SK-N-SH (cell line): ENCODE data around the gene TRPT1. TPM values are rescaled to one million over a fixed set of nuclear protein-coding genes. Genes with fewer than 3 reads are reported as not detected.

Source experiments
- CTCF ChIA-PET: fragments of 300-600, 350-600 bp; formaldehyde crosslinking; extraction: SDS; loops from one replicate; lab custom pipeline; 2021; lab: Yijun Ruan, JAX
- POLR2A ChIA-PET: fragments of 350-600 bp; sonication (Branson Sonifier 250); formaldehyde crosslinking; extraction: SDS; loops from one replicate; lab custom pipeline; 2020; ENCODE audit warnings: antibody characterized with exemption, inconsistent platforms; lab: Yijun Ruan, JAX
- DNase-seq: peaks from one replicate; pipeline ENCODE4 v3.0.0; 2012
- H2AFZ ChIP-seq: fragments of 200-600 bp; sonication (generic); 2 replicates; pipeline ENCODE4 v1.8.1; 2016; ENCODE audit warnings: antibody characterized with exemption, mild to moderate bottlenecking, low read depth
- H3F3A ChIP-seq: fragments of 200-600 bp; sonication (generic); replicated peaks from 2 replicates; pipeline ENCODE3; 2016; ENCODE audit warnings: antibody characterized with exemption, mild to moderate bottlenecking; ENCODE audit not compliant: insufficient read depth
- H3K27ac ChIP-seq, 2 experiments: fragments of 200-500 bp in 1 of 2; fragments of 200-600 bp in 1 of 2; sonication (Bioruptor generic) in 1 of 2; sonication (generic), shearing (Covaris generic) in 1 of 2; 2 replicates each; pipeline versions ENCODE4 v1.5.1 to v1.6.1; 2014 to 2016; ENCODE audit warnings: low read depth in 2 of 2, inconsistent platforms in 1 of 2, low read length in 1 of 2, mild to moderate bottlenecking in 1 of 2, mixed read lengths in 1 of 2
- H3K27me3 ChIP-seq: fragments of 200-600 bp; sonication (generic), shearing (Covaris generic); 2 replicates; pipeline ENCODE4 v1.6.1; 2016; ENCODE audit warnings: mixed run types; ENCODE audit not compliant: insufficient read depth
- H3K36me3 ChIP-seq, 2 experiments: fragments of 200-500 bp in 1 of 2; fragments of 200-600 bp in 1 of 2; sonication (Bioruptor generic) in 1 of 2; sonication (generic) in 1 of 2; replicated peaks in 1 of 2; 2 replicates each; pipeline versions ENCODE3 to v1.5.1; 2014 to 2016; ENCODE audit warnings: low read length in 1 of 2, mild to moderate bottlenecking in 1 of 2; ENCODE audit not compliant: insufficient read depth in 2 of 2, control insufficient read depth in 1 of 2
- H3K4me1 ChIP-seq, 2 experiments: fragments of 200-500 bp in 1 of 2; fragments of 200-600 bp in 1 of 2; sonication (Bioruptor generic) in 1 of 2; sonication (generic), shearing (Covaris generic) in 1 of 2; 2 replicates each; pipeline versions ENCODE4 v1.5.1 to v1.6.1; 2014 to 2016; ENCODE audit warnings: low read depth in 1 of 2, low read length in 1 of 2, mixed run types in 1 of 2; ENCODE audit not compliant: insufficient read depth in 2 of 2, control insufficient read depth in 1 of 2
- H3K4me2 ChIP-seq: fragments of 200-600 bp; sonication (generic), shearing (Covaris generic); 2 replicates; pipeline ENCODE4 v1.6.1; 2017; ENCODE audit warnings: mixed run types
- H3K4me3 ChIP-seq, 2 experiments: fragments of 200-500 bp in 1 of 2; fragments of 200-600 bp in 1 of 2; sonication (Bioruptor generic) in 1 of 2; sonication (generic), shearing (Covaris generic) in 1 of 2; 2 replicates each; pipeline versions ENCODE4 v1.5.1 to v1.8.1; 2014 to 2016; ENCODE audit warnings: low read depth in 2 of 2, inconsistent platforms in 1 of 2, low read length in 1 of 2, mild to moderate bottlenecking in 1 of 2, mixed read lengths in 1 of 2, moderate library complexity in 1 of 2
- H3K79me2 ChIP-seq: fragments of 200-600 bp; sonication (generic); 2 replicates; pipeline ENCODE4 v1.8.1; 2017; ENCODE audit warnings: mild to moderate bottlenecking; ENCODE audit not compliant: insufficient read depth
- H3K9ac ChIP-seq: fragments of 200-600 bp; sonication (generic); 2 replicates; pipeline ENCODE4 v1.6.1; 2017; ENCODE audit warnings: mixed run types
- H3K9me2 ChIP-seq: fragments of 200-600 bp; sonication (generic); 2 replicates; pipeline ENCODE4 v1.6.1; 2017; ENCODE audit warnings: mixed run types
- H3K9me3 ChIP-seq: fragments of 200-600 bp; sonication (generic); 2 replicates; pipeline ENCODE4 v1.6.1; 2017; ENCODE audit warnings: mixed run types, mild to moderate bottlenecking, moderate library complexity
- H4K20me1 ChIP-seq: fragments of 200-600 bp; sonication (generic); 2 replicates; pipeline ENCODE4 v1.6.1; 2017; ENCODE audit warnings: mild to moderate bottlenecking, mixed run types; ENCODE audit not compliant: insufficient read depth
- CHD2 ChIP-seq: fragments of 150-350 bp; IDR thresholded peaks from 2 replicates; pipeline ENCODE4 v1.6.1; 2018; ENCODE audit warnings: low read length; ENCODE audit not compliant: partially characterized antibody
- ELF1 ChIP-seq: IDR thresholded peaks from 2 replicates; pipeline ENCODE4 v1.4.0; 2012
- EP300 ChIP-seq, 2 experiments: IDR thresholded peaks; 2 replicates each; pipeline versions ENCODE4 v1.4.0 to v1.6.1; 2012; ENCODE audit warnings: borderline replicate concordance in 1 of 2, low read depth in 1 of 2, low read length in 1 of 2
- EZH2phosphoT487 ChIP-seq: fragments of 200-600 bp; sonication (generic); IDR thresholded peaks from 2 replicates; pipeline ENCODE4 v1.6.1; 2017; ENCODE audit warnings: low read depth, mixed run types, mild to moderate bottlenecking, antibody characterized with exemption, moderate library complexity, borderline replicate concordance
- GATA2 ChIP-seq: sonication (generic); formaldehyde crosslinking; IDR thresholded peaks from 2 replicates; pipeline ENCODE4 v1.5.0; 2020; ENCODE audit warnings: mild to moderate bottlenecking, missing genetic modification reagents
- JUND ChIP-seq: IDR thresholded peaks from 2 replicates; pipeline ENCODE4 v1.4.0; 2012
- MEF2A ChIP-seq: IDR thresholded peaks from 2 replicates; pipeline ENCODE4 v1.4.0; 2012; ENCODE audit warnings: low read depth, borderline replicate concordance
- MXI1 ChIP-seq: IDR thresholded peaks from 2 replicates; pipeline ENCODE4 v1.6.1; 2012; ENCODE audit warnings: mild to moderate bottlenecking, low read depth, low read length, improper control_type of control experiment
- RFX5 ChIP-seq: IDR thresholded peaks from 2 replicates; pipeline ENCODE4 v1.6.1; 2012; ENCODE audit warnings: mild to moderate bottlenecking, improper control_type of control experiment, low read length
- RXRA ChIP-seq: IDR thresholded peaks from 2 replicates; pipeline ENCODE4 v1.4.0; 2012; ENCODE audit warnings: low read depth, mild to moderate bottlenecking, borderline replicate concordance
- SIN3A ChIP-seq: IDR thresholded peaks from 2 replicates; pipeline ENCODE4 v1.6.1; 2012; ENCODE audit warnings: low read depth, mild to moderate bottlenecking, low read length, moderate library complexity, borderline replicate concordance
- TCF12 ChIP-seq: IDR thresholded peaks from 2 replicates; pipeline ENCODE4 v1.4.0; 2012
- WGBS: methylation state at CpG from one replicate; pipeline ENCODE4 v1.1.6; 2017; ENCODE audit warnings: low lambda C conversion rate; 5-methylcytosine and 5-hydroxymethylcytosine counted together
- polyA plus RNA-seq, 3 experiments: library from polyadenylated mRNA; depleted of rRNA; stranded (reverse); fragments of >200 nt; gene quantifications; 2 replicates each; pipeline ENCODE4 v1.2.3, GENCODE V29; 2012
- TF ChIP-seq, protein P1 (sequence below): fragments of 200-600 bp; sonication (generic); IDR thresholded peaks from 2 replicates; pipeline ENCODE4 v1.6.1; 2017; ENCODE audit warnings: antibody characterized with exemption, mild to moderate bottlenecking, moderate library complexity
- TF ChIP-seq, protein P2 (sequence below): fragments of 150-350 bp; IDR thresholded peaks from 2 replicates; pipeline ENCODE4 v1.6.1; 2016; ENCODE audit warnings: mild to moderate bottlenecking, low read depth, low read length

The TRPT1 gene
- polyA plus RNA-seq, 1 of the 3 experiments (the other 2 are of a cell fraction), result 62.4 TPM

DNA sequence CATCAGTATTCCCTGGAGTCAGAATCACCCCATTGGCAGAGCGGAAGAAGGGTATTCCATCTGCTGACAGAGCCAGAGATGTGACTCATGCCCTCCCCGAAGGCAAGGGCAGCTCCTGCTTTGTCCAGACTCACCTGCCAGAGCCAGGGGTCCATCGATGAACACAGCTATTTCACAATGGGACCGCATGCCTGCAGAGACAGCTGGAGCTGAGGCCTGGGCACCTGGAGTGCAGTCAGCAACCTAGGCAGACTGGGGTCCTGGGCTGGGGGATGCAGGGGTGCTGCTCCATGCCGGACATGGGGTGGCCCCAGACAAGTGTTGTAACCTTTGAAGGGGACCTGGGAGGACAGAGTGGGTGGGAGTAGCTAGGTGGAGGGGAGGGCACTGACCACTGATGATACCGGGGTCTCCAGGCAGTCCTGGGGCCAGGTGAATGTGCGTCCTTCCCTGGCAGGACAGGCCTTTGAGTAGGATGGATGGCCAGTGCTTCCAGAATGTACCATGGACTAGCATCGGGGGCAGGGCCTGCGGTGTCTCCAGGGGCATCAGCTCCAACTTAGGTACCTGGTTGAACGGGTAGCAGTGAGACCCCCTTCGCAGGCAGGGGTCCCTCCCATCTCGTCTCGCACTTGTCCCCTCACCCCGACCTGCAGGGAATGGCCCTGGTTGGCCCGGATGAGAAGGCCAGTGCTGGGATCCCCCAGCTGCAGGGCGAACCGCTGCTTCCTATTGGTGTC lies 1.7 kb downstream of the TRPT1 start:
- H4K20me1 ChIP-seq, result no peaks in the 10 kb centered on the region
- no peak overlapping the region for H2AFZ ChIP-seq
- H3K4me1 ChIP-seq, result peaks cover 9 to 31% of the 10 kb centered on the region in 2 experiments; a peak in 2 of 4 replicates
- H3K9ac ChIP-seq, result no peak overlapping the region
- DNase-seq, result no peak
- POLR2A ChIA-PET, result interaction anchor here (0.8 to 1.4 kb wide), 4 partner anchors 13 to 21 kb away, joined by 3 to 5 read pairs (median 4); partner anchors contain the start of gene FKBP2
- TF ChIP-seq, protein P1, sequence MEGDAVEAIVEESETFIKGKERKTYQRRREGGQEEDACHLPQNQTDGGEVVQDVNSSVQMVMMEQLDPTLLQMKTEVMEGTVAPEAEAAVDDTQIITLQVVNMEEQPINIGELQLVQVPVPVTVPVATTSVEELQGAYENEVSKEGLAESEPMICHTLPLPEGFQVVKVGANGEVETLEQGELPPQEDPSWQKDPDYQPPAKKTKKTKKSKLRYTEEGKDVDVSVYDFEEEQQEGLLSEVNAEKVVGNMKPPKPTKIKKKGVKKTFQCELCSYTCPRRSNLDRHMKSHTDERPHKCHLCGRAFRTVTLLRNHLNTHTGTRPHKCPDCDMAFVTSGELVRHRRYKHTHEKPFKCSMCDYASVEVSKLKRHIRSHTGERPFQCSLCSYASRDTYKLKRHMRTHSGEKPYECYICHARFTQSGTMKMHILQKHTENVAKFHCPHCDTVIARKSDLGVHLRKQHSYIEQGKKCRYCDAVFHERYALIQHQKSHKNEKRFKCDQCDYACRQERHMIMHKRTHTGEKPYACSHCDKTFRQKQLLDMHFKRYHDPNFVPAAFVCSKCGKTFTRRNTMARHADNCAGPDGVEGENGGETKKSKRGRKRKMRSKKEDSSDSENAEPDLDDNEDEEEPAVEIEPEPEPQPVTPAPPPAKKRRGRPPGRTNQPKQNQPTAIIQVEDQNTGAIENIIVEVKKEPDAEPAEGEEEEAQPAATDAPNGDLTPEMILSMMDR, result no peak
- no peak for TF ChIP-seq SIN3A
- no peak for TF ChIP-seq ELF1
- TF ChIP-seq RFX5, result no peak
- CTCF ChIA-PET, result interaction anchor here (1.2 to 5.2 kb wide), 6 partner anchors 14 to 139 kb away, joined by 3 to 36 read pairs (median 8); partner anchors contain the start of genes FERMT3 and PLCB3
- no peaks in the 10 kb centered on the region for H3K9me2 ChIP-seq
- no peak overlapping the region for H3K27ac ChIP-seq
- H3K9me3 ChIP-seq, result no peaks in the 10 kb centered on the region
- peaks cover 0 to 11% of the 10 kb centered on the region in 2 experiments for H3K36me3 ChIP-seq
- H3K4me3 ChIP-seq, result no peak overlapping the region
- H3K79me2 ChIP-seq, result peaks cover 42% of the 10 kb centered on the region
- H3F3A ChIP-seq, result peaks cover 2% of the 10 kb centered on the region
- 78% methylated on average over 6 of the region's 17 CpGs for WGBS
- H3K4me2 ChIP-seq, result peak overlapping the region; percentile 98; the same call in 1 of the 2 replicates
- no peaks in the 10 kb centered on the region for H3K27me3 ChIP-seq

DNA sequence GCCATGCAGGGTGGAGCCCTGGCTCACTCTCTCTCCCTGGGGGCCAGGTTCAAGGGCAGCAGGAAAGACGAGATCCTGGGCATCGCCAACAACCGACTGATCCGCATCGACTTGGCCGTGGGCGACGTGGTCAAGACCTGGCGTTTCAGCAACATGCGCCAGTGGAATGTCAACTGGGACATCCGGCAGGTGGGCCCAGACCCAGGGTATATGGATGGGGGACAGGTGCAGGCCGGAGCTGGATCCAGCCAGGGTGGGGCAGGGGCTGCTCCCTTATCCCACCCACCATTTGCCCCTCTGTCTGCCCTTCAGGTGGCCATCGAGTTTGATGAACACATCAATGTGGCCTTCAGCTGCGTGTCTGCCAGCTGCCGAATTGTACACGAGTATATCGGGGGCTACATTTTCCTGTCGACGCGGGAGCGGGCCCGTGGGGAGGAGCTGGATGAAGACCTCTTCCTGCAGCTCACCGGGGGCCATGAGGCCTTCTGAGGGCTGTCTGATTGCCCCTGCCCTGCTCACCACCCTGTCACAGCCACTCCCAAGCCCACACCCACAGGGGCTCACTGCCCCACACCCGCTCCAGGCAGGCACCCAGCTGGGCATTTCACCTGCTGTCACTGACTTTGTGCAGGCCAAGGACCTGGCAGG lies 2.9 kb downstream of the TRPT1 start:
- no peak overlapping the region for H3K4me2 ChIP-seq
- peaks cover 0 to 10% of the 10 kb centered on the region in 2 experiments for H3K36me3 ChIP-seq
- no peaks in the 10 kb centered on the region for H3K9me3 ChIP-seq
- DNase-seq, result no peak
- POLR2A ChIA-PET, result interaction anchor here (1.0 to 1.4 kb wide), 3 partner anchors 12 to 37 kb away, joined by 3 to 5 read pairs (median 4); partner anchors contain the start of gene STIP1
- no peak overlapping the region for H3K27ac ChIP-seq
- no peaks in the 10 kb centered on the region for H3K27me3 ChIP-seq
- H3K79me2 ChIP-seq, result peaks cover 32% of the 10 kb centered on the region
- H2AFZ ChIP-seq, result no peak overlapping the region
- no peak overlapping the region for H3K9ac ChIP-seq
- H4K20me1 ChIP-seq, result no peaks in the 10 kb centered on the region
- H3K4me3 ChIP-seq, result no peak overlapping the region
- TF ChIP-seq MXI1, result no peak
- TF ChIP-seq EP300 (IDR thresholded peaks at IDR 0.05; ENCODE audit: borderline replicate concordance in 1 of 2, low read depth in 1 of 2, low read length in 1 of 2), result no peak
- no peak for TF ChIP-seq RXRA
- TF ChIP-seq, protein P2, sequence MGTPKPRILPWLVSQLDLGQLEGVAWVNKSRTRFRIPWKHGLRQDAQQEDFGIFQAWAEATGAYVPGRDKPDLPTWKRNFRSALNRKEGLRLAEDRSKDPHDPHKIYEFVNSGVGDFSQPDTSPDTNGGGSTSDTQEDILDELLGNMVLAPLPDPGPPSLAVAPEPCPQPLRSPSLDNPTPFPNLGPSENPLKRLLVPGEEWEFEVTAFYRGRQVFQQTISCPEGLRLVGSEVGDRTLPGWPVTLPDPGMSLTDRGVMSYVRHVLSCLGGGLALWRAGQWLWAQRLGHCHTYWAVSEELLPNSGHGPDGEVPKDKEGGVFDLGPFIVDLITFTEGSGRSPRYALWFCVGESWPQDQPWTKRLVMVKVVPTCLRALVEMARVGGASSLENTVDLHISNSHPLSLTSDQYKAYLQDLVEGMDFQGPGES, result no peak
- no peak for TF ChIP-seq TCF12
- TF ChIP-seq JUND, result no peak
- no peak for TF ChIP-seq GATA2 (CRISPR knock-in tag)
- TF ChIP-seq CHD2, result no peak
- no peak for TF ChIP-seq MEF2A
- TF ChIP-seq, protein P1, result no peak
- TF ChIP-seq EZH2phosphoT487, result no peak
- CTCF ChIA-PET, result interaction anchor here (1.0 to 5.2 kb wide), 6 partner anchors 16 to 386 kb away, joined by 3 to 36 read pairs (median 8); partner anchors contain the start of gene PLCB3
- 94% methylated on average over 15 of the region's 24 CpGs for WGBS
- H3K4me1 ChIP-seq, result peaks cover 8 to 37% of the 10 kb centered on the region in 2 experiments; a peak in 2 of 4 replicates
- H3F3A ChIP-seq, result peaks cover 2% of the 10 kb centered on the region
- no peaks in the 10 kb centered on the region for H3K9me2 ChIP-seq
